ENCODE measurements around the gene ZDHHC7. TPM values are rescaled to one million over a fixed set of nuclear protein-coding genes. Genes with fewer than 3 reads are reported as not detected.

ZDHHC7 gene
- total RNA-seq, 1 experiment from 2014 or later, result 39.9 TPM

- TF ChIP-seq, protein P1, sequence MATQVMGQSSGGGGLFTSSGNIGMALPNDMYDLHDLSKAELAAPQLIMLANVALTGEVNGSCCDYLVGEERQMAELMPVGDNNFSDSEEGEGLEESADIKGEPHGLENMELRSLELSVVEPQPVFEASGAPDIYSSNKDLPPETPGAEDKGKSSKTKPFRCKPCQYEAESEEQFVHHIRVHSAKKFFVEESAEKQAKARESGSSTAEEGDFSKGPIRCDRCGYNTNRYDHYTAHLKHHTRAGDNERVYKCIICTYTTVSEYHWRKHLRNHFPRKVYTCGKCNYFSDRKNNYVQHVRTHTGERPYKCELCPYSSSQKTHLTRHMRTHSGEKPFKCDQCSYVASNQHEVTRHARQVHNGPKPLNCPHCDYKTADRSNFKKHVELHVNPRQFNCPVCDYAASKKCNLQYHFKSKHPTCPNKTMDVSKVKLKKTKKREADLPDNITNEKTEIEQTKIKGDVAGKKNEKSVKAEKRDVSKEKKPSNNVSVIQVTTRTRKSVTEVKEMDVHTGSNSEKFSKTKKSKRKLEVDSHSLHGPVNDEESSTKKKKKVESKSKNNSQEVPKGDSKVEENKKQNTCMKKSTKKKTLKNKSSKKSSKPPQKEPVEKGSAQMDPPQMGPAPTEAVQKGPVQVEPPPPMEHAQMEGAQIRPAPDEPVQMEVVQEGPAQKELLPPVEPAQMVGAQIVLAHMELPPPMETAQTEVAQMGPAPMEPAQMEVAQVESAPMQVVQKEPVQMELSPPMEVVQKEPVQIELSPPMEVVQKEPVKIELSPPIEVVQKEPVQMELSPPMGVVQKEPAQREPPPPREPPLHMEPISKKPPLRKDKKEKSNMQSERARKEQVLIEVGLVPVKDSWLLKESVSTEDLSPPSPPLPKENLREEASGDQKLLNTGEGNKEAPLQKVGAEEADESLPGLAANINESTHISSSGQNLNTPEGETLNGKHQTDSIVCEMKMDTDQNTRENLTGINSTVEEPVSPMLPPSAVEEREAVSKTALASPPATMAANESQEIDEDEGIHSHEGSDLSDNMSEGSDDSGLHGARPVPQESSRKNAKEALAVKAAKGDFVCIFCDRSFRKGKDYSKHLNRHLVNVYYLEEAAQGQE (IDR thresholded peaks at IDR 0.05; ENCODE audit: low read depth), result no peak
- TF ChIP-seq ELF1 (IDR thresholded peaks at IDR 0.05; ENCODE audit: borderline replicate concordance, low read depth), result no peak
- TF ChIP-seq TCF7L2 (IDR thresholded peaks at IDR 0.05; ENCODE audit: borderline replicate concordance, extremely low read depth, insufficient read depth, insufficient read length), result no peak
Measured at GRCh38 chr16:85040685-85041084, 29.4 kb upstream of the ZDHHC7 start (continued).

DNA sequence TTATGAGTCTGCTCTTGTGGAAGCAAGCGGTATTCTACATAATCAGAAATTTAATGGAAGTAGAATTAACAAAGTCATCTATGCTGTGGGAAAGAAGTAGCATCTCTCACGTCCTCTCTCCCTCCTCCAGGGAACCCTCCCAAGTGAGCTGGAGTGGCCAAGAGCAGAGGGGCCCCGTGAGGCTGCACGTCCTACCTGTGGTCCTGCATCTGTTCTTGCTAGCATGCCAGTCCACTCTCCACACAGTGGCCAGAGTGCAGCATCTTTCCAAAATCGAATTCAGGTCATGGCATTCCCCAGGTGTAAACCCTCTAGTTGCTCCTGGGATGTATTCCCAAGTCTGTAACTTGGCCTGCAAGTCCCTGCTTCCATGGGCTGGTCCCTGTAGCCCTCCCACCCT lies 26.4 kb upstream of the ZDHHC7 start:
- intact Hi-C loops (cut with micrococcal nuclease), result no loop called here
- no peaks in the 10 kb centered on the region; the same call in 1 of the 2 replicates for H3K27me3 ChIP-seq (ENCODE audit: insufficient read depth, low read length)
- H3K4me3 ChIP-seq (replicated peaks in 1 of 2; ENCODE audit: low read depth in 1 of 2, low read length in 2 of 2), result peak overlapping the region in 1 of 2 experiments; percentile 32; a peak in 2 of 4 replicates
- peak overlapping the region; percentile 49; the same call in 1 of the 2 replicates for H3K27ac ChIP-seq (ENCODE audit: low read depth, low read length)
- RAD21 ChIA-PET (ENCODE audit: low non-redundant PET in 1 of 2, low total read pairs in 2 of 2, uncharacterized antibody in 2 of 2, unreplicated experiment in 2 of 2), result no interaction called here
- H2AFZ ChIP-seq (ENCODE audit: low read depth, low read length, poor library complexity, severe bottlenecking), result peak overlapping the region; percentile 28
- no TSS peak for BruUV-seq (replicated peaks)
- no peaks in the 10 kb centered on the region for H3K79me2 ChIP-seq (ENCODE audit: insufficient read depth, low read length)
- no peaks in the 10 kb centered on the region for H3K36me3 ChIP-seq (ENCODE audit: control insufficient read depth in 1 of 2, insufficient read depth in 2 of 2, low read length in 2 of 2)
- peak overlapping the region; percentile 70 for H3K4me2 ChIP-seq (ENCODE audit: low read length)
- no peak for TF ChIP-seq ELF1 (IDR thresholded peaks at IDR 0.05; ENCODE audit: borderline replicate concordance, low read depth)
- TF ChIP-seq, protein P1 (IDR thresholded peaks at IDR 0.05; ENCODE audit: low read depth), result no peak
- no peak for TF ChIP-seq MAX (IDR thresholded peaks at IDR 0.05)
- no peak for TF ChIP-seq RAD21 (IDR thresholded peaks at IDR 0.05; ENCODE audit: low read depth)
- H3K9me2 ChIP-seq (ENCODE audit: insufficient read depth), result no peaks in the 10 kb centered on the region
- CTCF ChIA-PET, result interaction anchor here (0.8 to 1.4 kb wide), 5 partner anchors 9 to 67 kb away, joined by 3 to 5 read pairs (median 5); partner anchors contain the start of gene KIAA0513
- peak overlapping the region; percentile 36 for H3K9ac ChIP-seq (ENCODE audit: low read length)
- ATAC-seq (no peak), DNase-seq (ENCODE audit: low read depth, low spot score) (no peak)
- H4K20me1 ChIP-seq (ENCODE audit: insufficient read depth), result no peaks in the 10 kb centered on the region
- H3K9me3 ChIP-seq (ENCODE audit: control insufficient read depth in 1 of 2, insufficient read depth in 1 of 2, low read depth in 1 of 2, low read length in 2 of 2), result no peaks in the 10 kb centered on the region
- POLR2A ChIA-PET, result interaction anchor here (1.0 to 1.5 kb wide), 2 partner anchors 9 to 10 kb away, joined by 4 to 10 read pairs; partner anchors contain the start of gene KIAA0513
- H3K4me1 ChIP-seq (ENCODE audit: control insufficient read depth in 1 of 2, insufficient read depth in 2 of 2, low read length in 2 of 2), result peaks cover 14 to 20% of the 10 kb centered on the region in 2 experiments
